Endothelial cell of umbilical vein (primary cell): Measurements from ENCODE around the gene SELENOF. TPM values are rescaled to one million over a fixed set of nuclear protein-coding genes. Genes with fewer than 3 reads are reported as not detected.

Experiments
- BruUV-seq: library from RNA; stranded (reverse); fragments of 400-500 nt; replicated peaks from 2 replicates; lab custom pipeline; 2021; lab: Mats Ljungman, UMichigan
- CTCF ChIA-PET: fragments of 300-600, 350-600 bp; sonication (Branson Sonifier 250); formaldehyde crosslinking; loops from one replicate; lab custom pipeline; 2021; ENCODE audit warnings: antibody characterized with exemption, inconsistent platforms; lab: Charles Lee
- POLR2A ChIA-PET: fragments of 300-600, 350-600 bp; sonication (Branson Sonifier 250); formaldehyde crosslinking; loops from one replicate; lab custom pipeline; 2021; ENCODE audit warnings: antibody characterized with exemption, inconsistent platforms; lab: Charles Lee
- DNase-seq: peaks from one replicate; pipeline ENCODE4 v3.0.0-alpha.2; 2011; ENCODE audit warnings: low read depth, low spot score
- FAIRE-seq: peaks from 2 replicates; lab custom pipeline; 2011; peaks lifted over from hg19 to GRCh38; lab: Jason Lieb, UNC
- H2AFZ ChIP-seq: 2 replicates; pipeline ENCODE4 v1.6.0; 2012; ENCODE audit warnings: low read depth, low read length, control low read depth, inconsistent platforms
- H3K27ac ChIP-seq: 2 replicates; pipeline ENCODE4 v1.5.1; 2011; ENCODE audit warnings: low read depth, mild to moderate bottlenecking, control low read depth, low read length, moderate library complexity; ENCODE audit not compliant: insufficient read depth
- H3K27me3 ChIP-seq, 2 experiments: 2 replicates each; pipeline versions ENCODE4 v1.6.0 to v1.6.1; 2011; ENCODE audit warnings: low read length in 2 of 2, mixed read lengths in 1 of 2; ENCODE audit not compliant: control insufficient read depth in 2 of 2, insufficient read depth in 2 of 2
- H3K36me3 ChIP-seq, 2 experiments: 2 replicates in 1 of 2; 3 replicates in 1 of 2; pipeline ENCODE4 v1.5.1; 2011; ENCODE audit warnings: low read length in 2 of 2, mild to moderate bottlenecking in 1 of 2, moderate library complexity in 1 of 2; ENCODE audit not compliant: control insufficient read depth in 2 of 2, insufficient read depth in 2 of 2; ENCODE audit errors: extremely low read depth in 1 of 2
- H3K4me1 ChIP-seq: 3 replicates; pipeline ENCODE4 v1.5.1; 2011; ENCODE audit warnings: mild to moderate bottlenecking, low read length; ENCODE audit not compliant: control insufficient read depth, insufficient read depth; ENCODE audit errors: extremely low read depth
- H3K4me2 ChIP-seq: 2 replicates; pipeline ENCODE4 v1.6.1; 2011; ENCODE audit warnings: low read length, control low read depth, mixed read lengths; ENCODE audit not compliant: insufficient read depth
- H3K4me3 ChIP-seq, 3 experiments: fragments of 200-600 bp in 1 of 3; sonication (generic), shearing (Covaris generic) in 1 of 3; replicated peaks in 1 of 3; 2 replicates each; pipeline ENCODE4 v1.5.1; 2011 to 2016; ENCODE audit warnings: control low read depth in 3 of 3, low read length in 3 of 3, mild to moderate bottlenecking in 2 of 3, inconsistent platforms in 1 of 3, low read depth in 1 of 3, moderate library complexity in 1 of 3; ENCODE audit not compliant: insufficient read depth in 1 of 3
- H3K79me2 ChIP-seq: 2 replicates; pipeline ENCODE4 v1.6.0; 2012; ENCODE audit warnings: low read length, inconsistent platforms; ENCODE audit not compliant: control insufficient read depth, insufficient read depth
- H3K9ac ChIP-seq: replicated peaks from 2 replicates; pipeline ENCODE3; 2011; ENCODE audit warnings: low read length, control low read depth; ENCODE audit not compliant: insufficient read depth; ENCODE audit errors: extremely low read depth
- H3K9me1 ChIP-seq: replicated peaks from 3 replicates; pipeline ENCODE4 v1.6.0; 2011; ENCODE audit warnings: mild to moderate bottlenecking, low read length; ENCODE audit not compliant: control insufficient read depth, insufficient read depth; ENCODE audit errors: extremely low read depth
- H3K9me3 ChIP-seq: replicated peaks from 2 replicates; pipeline ENCODE4 v1.5.1; 2012; ENCODE audit warnings: low read length, inconsistent platforms; ENCODE audit not compliant: control insufficient read depth, insufficient read depth
- H4K20me1 ChIP-seq: replicated peaks from 2 replicates; pipeline ENCODE3; 2011; ENCODE audit warnings: mild to moderate bottlenecking, low read length; ENCODE audit not compliant: control insufficient read depth, insufficient read depth; ENCODE audit errors: extremely low read depth
- EZH2 ChIP-seq: IDR thresholded peaks from 2 replicates; pipeline ENCODE4 v1.6.1; 2012; ENCODE audit warnings: borderline replicate concordance, low read depth, mild to moderate bottlenecking, moderate library complexity, low read length, inconsistent platforms; ENCODE audit not compliant: severe bottlenecking
- FOS ChIP-seq: IDR thresholded peaks from 2 replicates; pipeline ENCODE4 v1.6.1; 2011; ENCODE audit warnings: mild to moderate bottlenecking, low read length, moderate library complexity, borderline replicate concordance; ENCODE audit not compliant: insufficient read depth
- GATA2 ChIP-seq: IDR thresholded peaks from 2 replicates; pipeline ENCODE4 v1.7.0; 2011; ENCODE audit warnings: low read depth, mild to moderate bottlenecking, moderate library complexity, mixed read lengths, low read length; ENCODE audit not compliant: insufficient read length, insufficient read depth
- JUN ChIP-seq: IDR thresholded peaks from 2 replicates; pipeline ENCODE4 v1.6.1; 2011; ENCODE audit warnings: borderline replicate concordance, low read depth; ENCODE audit not compliant: insufficient read length, insufficient read depth
- MYC ChIP-seq: IDR thresholded peaks from one replicate; pipeline ENCODE4 v1.6.1; 2011; ENCODE audit warnings: mild to moderate bottlenecking, low read depth, low read length
- POLR2A ChIP-seq: IDR thresholded peaks from 2 replicates; pipeline ENCODE4 v1.6.1; 2012; ENCODE audit warnings: low read depth, mild to moderate bottlenecking, control low read depth, low read length
- POLR2AphosphoS5 ChIP-seq: IDR thresholded peaks from 2 replicates; pipeline ENCODE4 v1.6.1; 2012; ENCODE audit warnings: low read depth, mild to moderate bottlenecking, control low read depth, low read length, moderate library complexity; ENCODE audit not compliant: insufficient read depth
- dilution Hi-C: fragments of 300-500 bp; cut with MboI; formaldehyde crosslinking; loops from one replicate; pipeline ENCODE4 v1.15.0; 2019; ENCODE audit warnings: low sequenced_read_pairs; ENCODE audit not compliant: extremely low pct_ligation_motif_present
- intact Hi-C: fragments of 100-400 bp; cut with micrococcal nuclease; formaldehyde crosslinking; loops from one replicate; pipeline ENCODE4 v1.10.0; 2022
- polyA plus RNA-seq, 4 experiments: library from polyadenylated mRNA; depleted of rRNA in 3 of 4; stranded (reverse) in 3 of 4; unstranded in 1 of 4; fragments of >200 nt; gene quantifications; 2 replicates each; pipeline versions ENCODE4 v1.2.1 to v1.2.3, GENCODE V29; 2011 to 2012; ENCODE audit warnings: missing spikeins in 1 of 4
- total RNA-seq: library from RNA; stranded (reverse); gene quantifications from 2 replicates; pipeline ENCODE4 v1.2.3, GENCODE V29; 2021
- TF ChIP-seq, protein P1 (sequence below), 2 donors: IDR thresholded peaks; 1 replicate in 1 of 2; 2 replicates in 1 of 2; pipeline ENCODE4 v1.5.1; 2011; ENCODE audit warnings: low read length in 2 of 2, mild to moderate bottlenecking in 2 of 2, moderate library complexity in 2 of 2, control low read depth in 1 of 2, inconsistent platforms in 1 of 2, low read depth in 1 of 2; ENCODE audit not compliant: insufficient read depth in 1 of 2; ENCODE audit errors: extremely low read depth in 1 of 2
- TF ChIP-seq, protein P2 (sequence below): IDR thresholded peaks from 2 replicates; pipeline ENCODE4 v1.6.1; 2011; ENCODE audit not compliant: insufficient read depth, insufficient read length

SELENOF gene
- total and polyA plus RNA-seq, 2 donors (not counting 3 experiments of a cell fraction or from before 2014, with no cell fraction given), result 102 to 202 TPM

GRCh38 chr1:86950712-86951419 is 36.9 kb upstream of the SELENOF start:
- no peak for DNase-seq
- Histone ChIP-seq H3K4me3 (no peak overlapping the region), H3K9ac (no peak overlapping the region), H3K79me2 (peaks cover 2% of the 10 kb centered on the region), H3K4me1 (no peaks in the 10 kb centered on the region), H3K27ac (no peak overlapping the region), H3K9me3 (no peaks in the 10 kb centered on the region), H3K9me1 (no peaks in the 10 kb centered on the region), H4K20me1 (peaks cover 2% of the 10 kb centered on the region), H2AFZ (no peak overlapping the region), H3K36me3 (no peaks in the 10 kb centered on the region), H3K27me3 (no peaks in the 10 kb centered on the region), H3K4me2 (no peak overlapping the region)
- CTCF ChIA-PET, result no interaction called here
- POLR2A ChIA-PET, result no interaction called here
- dilution Hi-C loops (no loop called here), intact Hi-C loops (no loop called here)
- no TSS peak for BruUV-seq
- TF ChIP-seq MYC (no peak), POLR2AphosphoS5 (no peak), JUN (no peak), EZH2 (no peak), GATA2 (no peak), FOS (no peak), POLR2A (no peak)
- TF ChIP-seq, protein P1, sequence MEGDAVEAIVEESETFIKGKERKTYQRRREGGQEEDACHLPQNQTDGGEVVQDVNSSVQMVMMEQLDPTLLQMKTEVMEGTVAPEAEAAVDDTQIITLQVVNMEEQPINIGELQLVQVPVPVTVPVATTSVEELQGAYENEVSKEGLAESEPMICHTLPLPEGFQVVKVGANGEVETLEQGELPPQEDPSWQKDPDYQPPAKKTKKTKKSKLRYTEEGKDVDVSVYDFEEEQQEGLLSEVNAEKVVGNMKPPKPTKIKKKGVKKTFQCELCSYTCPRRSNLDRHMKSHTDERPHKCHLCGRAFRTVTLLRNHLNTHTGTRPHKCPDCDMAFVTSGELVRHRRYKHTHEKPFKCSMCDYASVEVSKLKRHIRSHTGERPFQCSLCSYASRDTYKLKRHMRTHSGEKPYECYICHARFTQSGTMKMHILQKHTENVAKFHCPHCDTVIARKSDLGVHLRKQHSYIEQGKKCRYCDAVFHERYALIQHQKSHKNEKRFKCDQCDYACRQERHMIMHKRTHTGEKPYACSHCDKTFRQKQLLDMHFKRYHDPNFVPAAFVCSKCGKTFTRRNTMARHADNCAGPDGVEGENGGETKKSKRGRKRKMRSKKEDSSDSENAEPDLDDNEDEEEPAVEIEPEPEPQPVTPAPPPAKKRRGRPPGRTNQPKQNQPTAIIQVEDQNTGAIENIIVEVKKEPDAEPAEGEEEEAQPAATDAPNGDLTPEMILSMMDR (IDR thresholded peaks at IDR 0.05; ENCODE audit: extremely low read depth in 1 of 2, insufficient read depth in 1 of 2, low read depth in 1 of 2, low read length in 2 of 2), result no peak
- TF ChIP-seq, protein P2, sequence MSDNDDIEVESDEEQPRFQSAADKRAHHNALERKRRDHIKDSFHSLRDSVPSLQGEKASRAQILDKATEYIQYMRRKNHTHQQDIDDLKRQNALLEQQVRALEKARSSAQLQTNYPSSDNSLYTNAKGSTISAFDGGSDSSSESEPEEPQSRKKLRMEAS, result no peak
- FAIRE-seq, result no peak
